Kasumi-1 (cell line): Measurements from ENCODE around the gene CACNA1D.

Experiments
- DNase-seq, 2 experiments: peaks; one replicate each; lab custom pipeline; 2025; lab: John Stamatoyannopoulos, UW

Gene CACNA1D

GRCh38 chr3:53806182-53807116 lies 312.0 kb downstream of the CACNA1D start:
- no peak for DNase-seq

DNA sequence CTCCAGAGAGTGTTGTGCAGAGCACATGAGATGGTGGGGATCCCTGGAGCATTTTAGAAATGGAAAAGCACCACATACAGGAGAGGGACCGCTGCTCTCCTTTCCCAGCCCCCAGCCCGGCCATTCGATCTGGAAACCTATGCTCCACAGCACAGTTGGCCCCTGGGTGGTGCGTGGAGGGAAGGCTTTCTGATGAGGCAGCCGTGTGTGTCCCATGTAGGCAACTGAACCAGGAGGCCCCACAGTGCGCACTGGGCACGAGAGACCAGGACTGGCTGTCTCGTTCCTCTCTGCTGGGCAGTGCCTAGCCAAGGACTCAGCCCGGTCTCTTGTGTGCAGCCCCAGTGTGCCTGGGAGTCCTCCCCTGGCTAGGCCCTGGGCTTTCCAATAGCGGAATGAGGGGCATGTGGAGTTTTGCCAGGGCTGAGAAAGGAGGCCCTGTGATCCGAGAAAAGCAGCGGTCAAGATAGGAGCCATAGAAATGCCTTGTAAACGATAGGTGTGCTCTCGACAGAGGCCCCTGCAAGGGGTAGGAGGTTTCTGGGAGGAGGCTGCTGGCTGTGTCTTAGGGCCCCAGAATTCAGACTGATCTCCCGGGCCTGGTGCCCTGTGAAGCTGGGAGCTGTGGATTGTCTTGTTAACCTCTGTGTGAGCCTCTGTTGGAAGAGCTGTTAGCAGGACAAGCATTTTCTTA lies 312.9 kb downstream of the CACNA1D start:
- DNase-seq: no peak

GRCh38 chr3:53808496-53808895 lies 314.1 kb downstream of the CACNA1D start:
- DNase-seq: no peak

GRCh38 chr3:53809267-53809666 lies 314.9 kb downstream of the CACNA1D start:
- no peak for DNase-seq

DNA sequence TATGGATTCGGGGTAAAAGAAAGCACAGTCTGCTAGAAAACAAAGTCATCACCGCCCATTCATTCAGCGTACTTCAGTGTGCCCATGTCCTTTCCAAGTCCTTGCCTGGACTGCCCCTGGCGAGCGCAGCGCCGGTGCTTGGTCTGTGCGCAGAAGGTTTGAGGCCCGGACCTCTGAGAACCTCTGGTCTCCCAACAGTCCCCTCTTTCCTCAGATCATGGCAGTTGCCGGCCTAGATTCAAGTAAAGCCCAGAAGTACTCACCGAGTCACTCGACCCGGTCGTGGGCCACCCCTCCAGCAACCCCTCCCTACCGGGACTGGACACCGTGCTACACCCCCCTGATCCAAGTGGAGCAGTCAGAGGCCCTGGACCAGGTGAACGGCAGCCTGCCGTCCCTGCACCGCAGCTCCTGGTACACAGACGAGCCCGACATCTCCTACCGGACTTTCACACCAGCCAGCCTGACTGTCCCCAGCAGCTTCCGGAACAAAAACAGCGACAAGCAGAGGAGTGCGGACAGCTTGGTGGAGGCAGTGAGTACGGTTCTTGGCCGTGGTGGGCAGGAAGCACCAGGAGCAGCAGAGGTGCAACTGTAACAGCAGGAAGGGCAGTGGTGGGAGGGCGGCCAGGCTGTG lies 315.5 kb downstream of the CACNA1D start:
- DNase-seq: no peak

GRCh38 chr3:53811143-53811927 lies 316.9 kb downstream of the CACNA1D start:
- no peak for DNase-seq

DNA sequence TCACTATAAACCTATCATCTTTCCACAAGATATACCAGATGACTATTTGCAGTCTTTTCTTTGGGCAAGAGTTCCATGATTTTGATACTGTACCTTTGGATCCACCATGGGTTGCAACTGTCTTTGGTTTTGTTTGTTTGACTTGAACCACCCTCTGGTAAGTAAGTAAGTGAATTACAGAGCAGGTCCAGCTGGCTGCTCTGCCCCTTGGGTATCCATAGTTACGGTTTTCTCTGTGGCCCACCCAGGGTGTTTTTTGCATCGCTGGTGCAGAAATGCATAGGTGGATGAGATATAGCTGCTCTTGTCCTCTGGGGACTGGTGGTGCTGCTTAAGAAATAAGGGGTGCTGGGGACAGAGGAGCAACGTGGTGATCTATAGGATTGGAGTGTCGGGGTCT lies 318.0 kb downstream of the CACNA1D start:
- DNase-seq: no peak

GRCh38 chr3:53813229-53813628 lies 318.8 kb downstream of the CACNA1D start:
- DNase-seq: no peak

GRCh38 chr3:53813876-53814275 lies 319.5 kb downstream of the CACNA1D start:
- no peak for DNase-seq

- no peak for DNase-seq
These were observed 320.7 kb downstream of the CACNA1D start for GRCh38 chr3:53815067-53815466.

DNA sequence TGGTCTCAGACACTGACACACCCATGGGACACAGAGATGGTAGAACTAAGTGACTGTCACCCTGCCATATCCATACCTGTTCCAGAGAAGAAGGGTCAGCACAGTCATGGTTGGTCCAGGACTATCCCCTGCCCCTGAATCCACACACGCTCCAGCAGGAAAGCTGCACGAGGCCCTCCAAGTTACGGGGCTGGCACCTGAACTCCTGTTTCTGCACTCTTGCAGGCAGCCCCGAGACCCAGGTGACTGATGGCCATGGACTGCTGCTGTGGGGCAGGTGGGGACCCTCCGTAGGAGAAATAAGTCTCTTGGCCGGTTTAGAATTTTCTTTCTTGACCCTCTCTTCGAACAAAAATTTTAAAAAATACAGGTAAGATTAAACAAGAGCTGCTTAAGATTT lies 321.2 kb downstream of the CACNA1D start:
- DNase-seq: no peak

DNA sequence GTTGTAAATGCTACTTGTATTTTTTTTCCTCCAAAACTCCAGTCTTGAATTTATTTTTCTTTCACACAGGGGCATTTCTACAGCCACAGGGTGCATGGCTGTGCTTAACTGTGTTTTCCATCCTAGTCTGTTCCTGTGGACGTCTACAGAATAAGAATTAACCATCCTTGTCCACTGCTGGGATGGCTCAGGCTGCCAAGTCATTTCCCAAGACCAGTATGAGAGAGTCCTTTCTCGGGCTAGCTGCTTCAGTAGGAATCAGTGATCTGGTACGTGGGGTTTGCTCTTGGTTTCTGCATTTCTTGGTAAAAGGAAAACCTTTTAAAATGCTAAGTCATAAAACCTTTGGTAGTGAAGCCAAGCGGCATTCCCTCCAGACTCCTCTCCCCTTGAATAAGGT lies 322.0 kb downstream of the CACNA1D start:
- DNase-seq: no peak

DNA sequence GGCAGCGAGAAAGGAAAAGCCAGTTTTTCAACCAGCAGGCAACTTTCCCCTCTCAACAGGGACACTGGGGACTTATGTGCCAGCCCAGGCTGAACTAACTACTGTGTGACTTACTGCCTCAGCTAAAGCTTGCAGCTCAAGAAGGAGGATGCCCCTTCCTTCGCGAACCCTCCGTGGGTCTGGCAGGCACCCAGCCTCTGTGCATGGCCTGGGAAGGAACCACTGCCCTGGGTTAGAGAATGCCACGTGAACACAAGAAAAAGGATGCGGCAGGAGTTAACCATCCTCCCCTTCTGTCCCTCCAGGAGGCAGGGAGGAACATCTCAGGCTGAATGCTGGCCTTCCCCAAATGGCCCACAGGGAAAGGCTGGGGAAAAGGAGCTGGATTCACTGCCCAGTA lies 322.8 kb downstream of the CACNA1D start:
- no peak for DNase-seq

GRCh38 chr3:53817809-53818208 lies 323.4 kb downstream of the CACNA1D start:
- peak in 1 of 2 experiments; percentile 4 for DNase-seq

GRCh38 chr3:53818221-53819162 lies 324.1 kb downstream of the CACNA1D start:
- no peak for DNase-seq

- DNase-seq: no peak
These were observed 324.9 kb downstream of the CACNA1D start for GRCh38 chr3:53819163-53819868.

DNA sequence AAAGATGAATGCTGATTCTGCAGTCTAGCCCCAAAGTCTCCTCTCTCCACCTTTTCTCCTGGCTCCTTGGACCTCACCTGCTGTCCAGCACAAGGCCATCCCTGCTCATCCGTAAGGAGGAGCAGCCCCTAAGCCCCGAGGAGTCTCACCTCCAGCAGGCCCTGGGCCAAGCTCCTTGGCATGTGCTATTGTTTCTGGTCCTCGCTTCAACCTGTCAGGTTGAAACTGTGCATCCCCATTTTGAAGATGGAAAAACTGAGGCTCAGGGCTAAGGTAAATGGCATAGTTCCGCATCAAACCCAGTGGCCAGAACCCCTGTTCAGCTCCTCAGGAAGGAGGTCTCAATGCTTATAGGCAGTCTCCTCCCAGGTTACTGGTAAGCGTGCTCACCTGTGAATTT lies 325.7 kb downstream of the CACNA1D start:
- no peak for DNase-seq

- no peak for DNase-seq
These were observed 326.6 kb downstream of the CACNA1D start for GRCh38 chr3:53820756-53821580.

DNA sequence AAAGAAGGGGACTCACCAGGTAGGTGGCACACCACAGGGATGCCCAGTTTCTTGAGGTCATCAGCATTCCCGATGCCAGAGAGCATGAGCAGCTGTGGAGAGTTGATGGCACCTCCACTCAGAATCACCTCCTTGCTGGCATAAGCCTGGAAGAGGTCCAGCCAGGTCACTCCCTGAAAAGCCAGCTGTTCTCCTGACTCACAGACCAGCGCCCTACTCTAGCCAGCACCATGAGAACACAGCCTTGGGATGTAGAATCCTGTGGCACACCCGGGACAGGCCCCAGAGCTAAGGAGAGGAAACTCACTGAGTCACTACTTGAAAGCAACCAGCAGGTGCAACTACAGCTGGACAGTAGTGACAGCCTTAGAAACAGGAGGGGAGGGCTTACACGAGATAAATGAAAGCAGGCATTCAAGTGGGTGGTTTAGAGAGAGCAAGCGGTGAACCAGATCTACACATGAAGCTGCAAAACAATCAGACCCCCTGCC lies 327.3 kb downstream of the CACNA1D start:
- no peak for DNase-seq
